Dermis lymphatic vessel endothelial cell (primary cell): ENCODE results near the gene COL5A2. TPM values are rescaled to one million over a fixed set of nuclear protein-coding genes. Genes with fewer than 3 reads are reported as not detected.

Source experiments
- total RNA-seq: library from RNA; depleted of rRNA; stranded (reverse); fragments of >200 nt; gene quantifications from 2 replicates; pipeline ENCODE4 v1.2.1, GENCODE V29; 2014

COL5A2 gene
- 18.8 and 24.2 TPM in 2 replicates for total RNA-seq

GRCh38 chr2:189179570-189179950, at the start of gene COL5A2:
Gene COL5A2, minus strand, starts transcription at chr2:189179761. Its CDS starts 157 bp downstream, at chr2:189179604.

Other genes starting within 250 kb of the COL5A2 start
- 0.95 and 6.9 TPM in 2 replicates for gene COL3A1, start 205.4 kb downstream of the COL5A2 start, total RNA-seq